H9 (cell line): Measurements from ENCODE around the gene ENPEP. TPM values are rescaled to one million over a fixed set of nuclear protein-coding genes. Genes with fewer than 3 reads are reported as not detected.

ENCODE experiments used
- DNase-seq: peaks from one replicate; pipeline ENCODE4 v3.0.0-alpha.2; 2017
- H2AFZ ChIP-seq: one replicate; pipeline ENCODE4 v1.6.1; 2013; ENCODE audit warnings: mild to moderate bottlenecking, low read length, control low read depth, moderate library complexity
- H2AK5ac ChIP-seq: 2 replicates; pipeline ENCODE4 v1.6.1; 2013; ENCODE audit warnings: low read length, control low read depth, mixed read lengths; ENCODE audit not compliant: insufficient read length
- H2BK120ac ChIP-seq: one replicate; pipeline ENCODE4 v1.6.1; 2013; ENCODE audit warnings: low read depth, mild to moderate bottlenecking, low read length, control low read depth, inconsistent platforms; ENCODE audit not compliant: poor library complexity, severe bottlenecking
- H2BK12ac ChIP-seq: 2 replicates; pipeline ENCODE4 v1.6.1; 2013; ENCODE audit warnings: low read length, control low read depth, mixed read lengths, low read depth; ENCODE audit not compliant: insufficient read length
- H2BK15ac ChIP-seq: 2 replicates; pipeline ENCODE4 v1.6.1; 2013; ENCODE audit warnings: low read depth, low read length, control low read depth
- H2BK20ac ChIP-seq: one replicate; pipeline ENCODE4 v1.6.1; 2013; ENCODE audit warnings: low read depth, mild to moderate bottlenecking, low read length, control low read depth, inconsistent platforms; ENCODE audit not compliant: poor library complexity, severe bottlenecking
- H2BK5ac ChIP-seq: 2 replicates; pipeline ENCODE4 v1.6.1; 2013; ENCODE audit warnings: low read length, control low read depth, mixed read lengths; ENCODE audit not compliant: insufficient read length
- H3K14ac ChIP-seq: 2 replicates; pipeline ENCODE4 v1.6.1; 2013; ENCODE audit warnings: low read length, control low read depth; ENCODE audit not compliant: insufficient read depth
- H3K18ac ChIP-seq: 2 replicates; pipeline ENCODE4 v1.6.1; 2013; ENCODE audit warnings: low read depth, mild to moderate bottlenecking, mixed read lengths, low read length, control low read depth; ENCODE audit not compliant: insufficient read length
- H3K23ac ChIP-seq: 2 replicates; pipeline ENCODE4 v1.6.1; 2013; ENCODE audit warnings: low read length, control low read depth, mixed read lengths, low read depth; ENCODE audit not compliant: insufficient read length
- H3K23me2 ChIP-seq: 2 replicates; pipeline ENCODE4 v1.6.1; 2013; ENCODE audit warnings: low read depth, mild to moderate bottlenecking, mixed read lengths, low read length, control low read depth; ENCODE audit not compliant: insufficient read length, poor library complexity, severe bottlenecking
- H3K27ac ChIP-seq: 2 replicates; pipeline ENCODE4 v1.5.1; 2013; ENCODE audit warnings: low read length, control low read depth, mixed read lengths, low read depth; ENCODE audit not compliant: insufficient read length
- H3K27me3 ChIP-seq: 2 replicates; pipeline ENCODE4 v1.6.1; 2013; ENCODE audit warnings: low read length, control low read depth, inconsistent platforms; ENCODE audit not compliant: insufficient read depth
- H3K4ac ChIP-seq: 2 replicates; pipeline ENCODE4 v1.6.1; 2013; ENCODE audit warnings: low read depth, mild to moderate bottlenecking, control low read depth, inconsistent platforms, low read length, moderate library complexity
- H3K4me1 ChIP-seq: 2 replicates; pipeline ENCODE4 v1.6.1; 2013; ENCODE audit warnings: low read length, control low read depth, inconsistent platforms; ENCODE audit not compliant: insufficient read depth
- H3K4me2 ChIP-seq: 2 replicates; pipeline ENCODE4 v1.6.1; 2013; ENCODE audit warnings: low read length, control low read depth, mixed read lengths; ENCODE audit not compliant: insufficient read length, insufficient read depth
- H3K56ac ChIP-seq: 2 replicates; pipeline ENCODE4 v1.6.1; 2013; ENCODE audit warnings: low read depth, mild to moderate bottlenecking, mixed read lengths, low read length, control low read depth; ENCODE audit not compliant: insufficient read length
- H3K79me1 ChIP-seq: 2 replicates; pipeline ENCODE4 v1.6.1; 2013; ENCODE audit warnings: low read depth, mild to moderate bottlenecking, moderate library complexity, low read length, control low read depth, inconsistent platforms; ENCODE audit not compliant: insufficient read depth, poor library complexity, severe bottlenecking
- H3K79me2 ChIP-seq: 2 replicates; pipeline ENCODE4 v1.6.1; 2013; ENCODE audit warnings: low read length, control low read depth, inconsistent platforms; ENCODE audit not compliant: insufficient read depth
- H3K9ac ChIP-seq: 2 replicates; pipeline ENCODE4 v1.6.1; 2013; ENCODE audit warnings: low read length, control low read depth, mixed read lengths; ENCODE audit not compliant: insufficient read length; ENCODE audit errors: extremely low read depth
- H3K9me3 ChIP-seq: one replicate; pipeline ENCODE4 v1.6.1; 2013; ENCODE audit warnings: low read depth, low read length, inconsistent platforms; ENCODE audit not compliant: control insufficient read depth
- H3T11ph ChIP-seq: one replicate; pipeline ENCODE4 v1.6.1; 2013; ENCODE audit warnings: mild to moderate bottlenecking, low read length, control low read depth, inconsistent platforms
- H4K20me1 ChIP-seq: one replicate; pipeline ENCODE4 v1.6.1; 2013; ENCODE audit not compliant: control insufficient read depth, insufficient read length, insufficient read depth
- H4K5ac ChIP-seq: 2 replicates; pipeline ENCODE4 v1.6.1; 2013; ENCODE audit warnings: low read depth, mild to moderate bottlenecking, mixed read lengths, low read length, control low read depth; ENCODE audit not compliant: insufficient read length
- H4K8ac ChIP-seq: replicated peaks from 2 replicates; pipeline ENCODE4 v1.6.1; 2013; ENCODE audit warnings: low read length, control low read depth, mixed read lengths, low read depth; ENCODE audit not compliant: insufficient read length
- H4K91ac ChIP-seq: 2 replicates; pipeline ENCODE4 v1.6.1; 2013; ENCODE audit warnings: low read depth, mild to moderate bottlenecking, moderate library complexity, mixed read lengths, low read length, control low read depth; ENCODE audit not compliant: insufficient read length
- H3K27ac Mint-ChIP-seq, 3 experiments: 2 replicates in 2 of 3; 3 replicates in 1 of 3; pipeline ENCODE4 v1.8.0; 2020 to 2021; ENCODE audit warnings: mixed read lengths in 3 of 3, mild to moderate bottlenecking in 1 of 3, moderate library complexity in 1 of 3
- H3K27me3 Mint-ChIP-seq: 2 replicates; pipeline ENCODE4 v1.8.0; 2021; ENCODE audit warnings: low read depth, mild to moderate bottlenecking, moderate library complexity, mixed read lengths
- H3K36me3 Mint-ChIP-seq, 3 experiments: 2 replicates in 2 of 3; 3 replicates in 1 of 3; pipeline ENCODE4 v1.8.0; 2020 to 2021; ENCODE audit warnings: low read depth in 3 of 3, mixed read lengths in 3 of 3; ENCODE audit not compliant: insufficient read depth in 1 of 3
- H3K4me1 Mint-ChIP-seq, 2 experiments: 2 replicates each; pipeline ENCODE4 v1.8.0; 2020; ENCODE audit warnings: mixed read lengths in 2 of 2
- H3K4me3 Mint-ChIP-seq, 2 experiments: 2 replicates in 1 of 2; 3 replicates in 1 of 2; pipeline ENCODE4 v1.8.0; 2020 to 2021; ENCODE audit warnings: mild to moderate bottlenecking in 2 of 2, mixed read lengths in 2 of 2, moderate library complexity in 1 of 2
- H3K9me3 Mint-ChIP-seq, 2 experiments: 2 replicates in 1 of 2; 3 replicates in 1 of 2; pipeline ENCODE4 v1.8.0; 2020; ENCODE audit warnings: mild to moderate bottlenecking in 2 of 2, mixed read lengths in 2 of 2, moderate library complexity in 1 of 2
- CTCF ChIP-seq: fragments of 200-600 bp; sonication (generic); conservative IDR thresholded peaks from 3 replicates; pipeline ENCODE4 v1.8.0; 2021; ENCODE audit warnings: antibody characterized with exemption, mild to moderate bottlenecking
- WGBS: extraction: QIAGEN DNeasy Blood & Tissue Kit; methylation state at CpG from one replicate; pipeline ENCODE4 v1.1.7; 2013; ENCODE audit warnings: missing lambda C conversion rate, low lambda C conversion rate, mixed read lengths; ENCODE audit not compliant: insufficient read length; ENCODE audit errors: extremely low coverage; 5-methylcytosine and 5-hydroxymethylcytosine counted together
- total RNA-seq: library from RNA; stranded (reverse); gene quantifications from 2 replicates; pipeline ENCODE4 v1.2.1, GENCODE V29; 2021

The ENPEP gene
- total RNA-seq, 1 experiment from 2014 or later: 0.44 TPM

- H3K4me3 Mint-ChIP-seq: no peak overlapping the region
- no peak overlapping the region for H4K91ac ChIP-seq
Measured at GRCh38 chr4:110489901-110490508, 14.1 kb downstream of the ENPEP start.

More at GRCh38 chr4:110489901-110490508, 14.1 kb downstream of the ENPEP start:
- no peak overlapping the region for H3K27ac ChIP-seq
- no peak for DNase-seq
- Mint-ChIP-seq H3K4me1 (peaks cover 23 to 33% of the 10 kb centered on the region in 2 experiments), H3K36me3 (no peaks in the 10 kb centered on the region; a peak in 1 of 7 replicates), H3K27me3 (peaks cover 1% of the 10 kb centered on the region; the same call in 1 of the 2 replicates), H3K27ac (no peak overlapping the region), H3K9me3 (no peaks in the 10 kb centered on the region)
- no peak overlapping the region for H2AK5ac ChIP-seq
- H3K56ac ChIP-seq: no peak overlapping the region
- H3K27me3 ChIP-seq: no peaks in the 10 kb centered on the region
- WGBS: no CpG with 5 or more reads among the region's 6 CpGs
- H3K9ac ChIP-seq: no peak overlapping the region
- H3K18ac ChIP-seq: no peak overlapping the region
- no peak overlapping the region for H2BK15ac ChIP-seq
- H4K5ac ChIP-seq: no peak overlapping the region
- no peak overlapping the region for H2BK5ac ChIP-seq
- no peak overlapping the region for H2BK20ac ChIP-seq
- no peaks in the 10 kb centered on the region for H3K23me2 ChIP-seq
- no peak overlapping the region for H2BK12ac ChIP-seq
- H3K23ac ChIP-seq: no peak overlapping the region
- no peak overlapping the region for H3K4me2 ChIP-seq
- H4K8ac ChIP-seq: no peak overlapping the region
- H2BK120ac ChIP-seq: no peak overlapping the region
- H3K14ac ChIP-seq: no peak overlapping the region
- H2AFZ ChIP-seq: no peak overlapping the region
- no peaks in the 10 kb centered on the region for H3K79me1 ChIP-seq
- no peaks in the 10 kb centered on the region for H3K9me3 ChIP-seq
- H3K4ac ChIP-seq: no peak overlapping the region
- no peaks in the 10 kb centered on the region; the same call in 1 of the 2 replicates for H3K4me1 ChIP-seq
- no peaks in the 10 kb centered on the region; the same call in 1 of the 2 replicates for H3K79me2 ChIP-seq
- H3T11ph ChIP-seq: no peak overlapping the region
- TF ChIP-seq CTCF: no peak
- H4K20me1 ChIP-seq: no peaks in the 10 kb centered on the region
